Activated CD4-positive, alpha-beta T cell treated with anti-CD3 and anti-CD28 coated beads, Interleukin-2, amount 50 U/mL, for 48 hours (primary cell): ENCODE results near the gene PPP2R2D.
"Not testable (repeated sequence)": the region's sequence is repeated elsewhere in the genome, so short reads cannot be mapped to it uniquely, and the experiment has no call there.

ENCODE experiments used
- DNase-seq, 2 experiments: peaks; one replicate each; pipeline ENCODE4 v3.0.0-alpha.2; 2020

PPP2R2D gene

GRCh38 chr10:131930150-131930549 lies 29.3 kb downstream of the PPP2R2D start:
- DNase-seq: no peak

GRCh38 chr10:131930586-131931330 lies 29.9 kb downstream of the PPP2R2D start:
- no peak for DNase-seq

- DNase-seq: no peak
Measured at GRCh38 chr10:131931981-131932380, 31.2 kb downstream of the PPP2R2D start.

GRCh38 chr10:131933016-131933695 lies 32.3 kb downstream of the PPP2R2D start:
- no peak for DNase-seq

- no peak for DNase-seq
Measured at GRCh38 chr10:131933696-131934086, 32.9 kb downstream of the PPP2R2D start.

- no peak for DNase-seq
Measured at GRCh38 chr10:131934769-131935168, 34.0 kb downstream of the PPP2R2D start.

GRCh38 chr10:131935260-131935659 lies 34.5 kb downstream of the PPP2R2D start:
- DNase-seq: no peak

- no peak for DNase-seq
Measured at GRCh38 chr10:131936294-131936693, 35.5 kb downstream of the PPP2R2D start.

- no peak for DNase-seq
Measured at GRCh38 chr10:131936736-131937135, 35.9 kb downstream of the PPP2R2D start.

GRCh38 chr10:131937836-131938235 lies 37.0 kb downstream of the PPP2R2D start:
- no peak for DNase-seq

GRCh38 chr10:131938681-131939080 lies 37.9 kb downstream of the PPP2R2D start:
- DNase-seq: no peak

- no peak for DNase-seq
Measured at GRCh38 chr10:131942455-131942854, 41.6 kb downstream of the PPP2R2D start.

GRCh38 chr10:131943021-131943814 lies 42.4 kb downstream of the PPP2R2D start:
- peak in 1 of 2 experiments; percentile 23 for DNase-seq

GRCh38 chr10:131944412-131944811 lies 43.6 kb downstream of the PPP2R2D start:
- DNase-seq: no peak

GRCh38 chr10:131944976-131945695 lies 44.3 kb downstream of the PPP2R2D start:
- no peak for DNase-seq

GRCh38 chr10:131946321-131946751 lies 45.5 kb downstream of the PPP2R2D start:
- no peak for DNase-seq

- no peak for DNase-seq
Measured at GRCh38 chr10:131946880-131947279, 46.1 kb downstream of the PPP2R2D start.

- no peak for DNase-seq
Measured at GRCh38 chr10:131947631-131948347, 47.0 kb downstream of the PPP2R2D start.

- DNase-seq: no peak
Measured at GRCh38 chr10:131948501-131948900, 47.7 kb downstream of the PPP2R2D start.

- DNase-seq: no peak
Measured at GRCh38 chr10:131949041-131949862, 48.4 kb downstream of the PPP2R2D start.

- not testable (repeated sequence) for DNase-seq
Measured at GRCh38 chr10:131949908-131950307, 49.1 kb downstream of the PPP2R2D start.
